ENCODE results near the gene TCF4.

The TCF4 gene

GRCh38 chr18:55603775-55604174 is 15.8 kb upstream of the TCF4 start:
- TF ChIP-seq, protein P1, sequence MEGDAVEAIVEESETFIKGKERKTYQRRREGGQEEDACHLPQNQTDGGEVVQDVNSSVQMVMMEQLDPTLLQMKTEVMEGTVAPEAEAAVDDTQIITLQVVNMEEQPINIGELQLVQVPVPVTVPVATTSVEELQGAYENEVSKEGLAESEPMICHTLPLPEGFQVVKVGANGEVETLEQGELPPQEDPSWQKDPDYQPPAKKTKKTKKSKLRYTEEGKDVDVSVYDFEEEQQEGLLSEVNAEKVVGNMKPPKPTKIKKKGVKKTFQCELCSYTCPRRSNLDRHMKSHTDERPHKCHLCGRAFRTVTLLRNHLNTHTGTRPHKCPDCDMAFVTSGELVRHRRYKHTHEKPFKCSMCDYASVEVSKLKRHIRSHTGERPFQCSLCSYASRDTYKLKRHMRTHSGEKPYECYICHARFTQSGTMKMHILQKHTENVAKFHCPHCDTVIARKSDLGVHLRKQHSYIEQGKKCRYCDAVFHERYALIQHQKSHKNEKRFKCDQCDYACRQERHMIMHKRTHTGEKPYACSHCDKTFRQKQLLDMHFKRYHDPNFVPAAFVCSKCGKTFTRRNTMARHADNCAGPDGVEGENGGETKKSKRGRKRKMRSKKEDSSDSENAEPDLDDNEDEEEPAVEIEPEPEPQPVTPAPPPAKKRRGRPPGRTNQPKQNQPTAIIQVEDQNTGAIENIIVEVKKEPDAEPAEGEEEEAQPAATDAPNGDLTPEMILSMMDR (IDR thresholded peaks at IDR 0.05; ENCODE audit: control insufficient read depth, extremely low read depth, insufficient read depth) = no peak
- no peak for DNase-seq (ENCODE audit: low read depth)
- H3K4me3 ChIP-seq (ENCODE audit: low read depth, low read length) = no peak overlapping the region

DNA sequence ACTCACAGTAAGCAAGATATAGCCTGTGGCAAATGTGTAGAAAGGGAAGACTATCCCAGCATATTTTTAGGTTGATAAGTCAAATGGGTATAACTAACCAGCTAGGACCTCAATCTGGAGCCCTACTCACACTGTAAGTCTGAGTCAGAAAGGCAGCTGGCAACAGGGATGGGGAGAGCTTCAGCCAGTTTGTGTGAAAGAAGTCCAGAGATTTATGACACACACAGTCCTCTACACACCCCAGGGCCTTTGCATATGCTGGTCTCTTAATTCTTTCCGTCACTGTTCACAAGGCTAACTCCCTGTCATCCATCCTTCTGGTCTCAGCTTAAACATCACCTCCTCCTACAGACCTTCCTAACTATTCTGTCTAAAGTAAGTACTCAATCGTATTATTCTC is 5.9 kb upstream of the TCF4 start:
- TF ChIP-seq, protein P1 (IDR thresholded peaks at IDR 0.05; ENCODE audit: control insufficient read depth, extremely low read depth, insufficient read depth) = no peak
- H3K4me3 ChIP-seq (ENCODE audit: low read depth, low read length) = no peak overlapping the region
- no peak for DNase-seq (ENCODE audit: low read depth)

- H3K4me3 ChIP-seq (ENCODE audit: low read depth, low read length) = no peak overlapping the region
- TF ChIP-seq, protein P1 (IDR thresholded peaks at IDR 0.05; ENCODE audit: control insufficient read depth, extremely low read depth, insufficient read depth) = no peak
- no peak for DNase-seq (ENCODE audit: low read depth)
These were observed 4.6 kb upstream of the TCF4 start for GRCh38 chr18:55592572-55592971.

DNA sequence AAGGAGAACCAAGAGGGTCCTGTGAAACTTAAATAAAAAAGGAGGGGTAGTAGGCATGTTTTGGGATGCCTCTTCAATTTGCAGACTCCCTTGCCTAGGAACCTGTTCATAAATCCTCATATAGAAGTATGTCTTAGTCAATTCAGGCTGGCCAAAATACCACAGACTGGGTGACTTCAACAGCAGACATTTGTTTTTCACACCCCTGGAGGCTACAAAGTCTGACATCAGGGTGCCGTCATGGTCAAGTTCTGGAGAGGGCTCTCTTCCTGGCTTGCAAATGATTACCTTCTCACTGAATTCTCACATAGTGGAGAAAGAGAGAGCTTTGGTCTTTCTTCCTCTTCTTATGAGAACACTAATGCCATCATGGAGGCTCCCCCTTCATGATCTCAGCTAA is 4.1 kb upstream of the TCF4 start:
- TF ChIP-seq, protein P1 (IDR thresholded peaks at IDR 0.05; ENCODE audit: control insufficient read depth, extremely low read depth, insufficient read depth) = no peak
- DNase-seq (ENCODE audit: low read depth) = no peak
- H3K4me3 ChIP-seq (ENCODE audit: low read depth, low read length) = no peak overlapping the region

- peak overlapping the region; percentile 6; the same call in 1 of the 2 replicates for H3K4me3 ChIP-seq (ENCODE audit: low read depth, low read length)
- TF ChIP-seq, protein P1 (IDR thresholded peaks at IDR 0.05; ENCODE audit: control insufficient read depth, extremely low read depth, insufficient read depth) = no peak
- peak; percentile 27 for DNase-seq (ENCODE audit: low read depth)
These were observed 1.8 kb upstream of the TCF4 start for GRCh38 chr18:55589625-55590291.

- TF ChIP-seq, protein P1 (IDR thresholded peaks at IDR 0.05; ENCODE audit: control insufficient read depth, extremely low read depth, insufficient read depth) = no peak
- no peak overlapping the region for H3K4me3 ChIP-seq (ENCODE audit: low read depth, low read length)
- DNase-seq (ENCODE audit: low read depth) = no peak
These were observed 1.0 kb upstream of the TCF4 start for GRCh38 chr18:55588870-55589595.
